H9 (cell line): ENCODE results near the gene GPR62. TPM values are rescaled to one million over a fixed set of nuclear protein-coding genes. Genes with fewer than 3 reads are reported as not detected.

Source experiments
- DNase-seq: peaks from one replicate; pipeline ENCODE4 v3.0.0-alpha.2; 2017
- H2AFZ ChIP-seq: one replicate; pipeline ENCODE4 v1.6.1; 2013; ENCODE audit warnings: mild to moderate bottlenecking, low read length, control low read depth, moderate library complexity
- H2AK5ac ChIP-seq: 2 replicates; pipeline ENCODE4 v1.6.1; 2013; ENCODE audit warnings: low read length, control low read depth, mixed read lengths; ENCODE audit not compliant: insufficient read length
- H2BK120ac ChIP-seq: one replicate; pipeline ENCODE4 v1.6.1; 2013; ENCODE audit warnings: low read depth, mild to moderate bottlenecking, low read length, control low read depth, inconsistent platforms; ENCODE audit not compliant: poor library complexity, severe bottlenecking
- H2BK12ac ChIP-seq: 2 replicates; pipeline ENCODE4 v1.6.1; 2013; ENCODE audit warnings: low read length, control low read depth, mixed read lengths, low read depth; ENCODE audit not compliant: insufficient read length
- H2BK15ac ChIP-seq: 2 replicates; pipeline ENCODE4 v1.6.1; 2013; ENCODE audit warnings: low read depth, low read length, control low read depth
- H2BK20ac ChIP-seq: one replicate; pipeline ENCODE4 v1.6.1; 2013; ENCODE audit warnings: low read depth, mild to moderate bottlenecking, low read length, control low read depth, inconsistent platforms; ENCODE audit not compliant: poor library complexity, severe bottlenecking
- H2BK5ac ChIP-seq: 2 replicates; pipeline ENCODE4 v1.6.1; 2013; ENCODE audit warnings: low read length, control low read depth, mixed read lengths; ENCODE audit not compliant: insufficient read length
- H3K14ac ChIP-seq: 2 replicates; pipeline ENCODE4 v1.6.1; 2013; ENCODE audit warnings: low read length, control low read depth; ENCODE audit not compliant: insufficient read depth
- H3K18ac ChIP-seq: 2 replicates; pipeline ENCODE4 v1.6.1; 2013; ENCODE audit warnings: low read depth, mild to moderate bottlenecking, mixed read lengths, low read length, control low read depth; ENCODE audit not compliant: insufficient read length
- H3K23ac ChIP-seq: 2 replicates; pipeline ENCODE4 v1.6.1; 2013; ENCODE audit warnings: low read length, control low read depth, mixed read lengths, low read depth; ENCODE audit not compliant: insufficient read length
- H3K23me2 ChIP-seq: 2 replicates; pipeline ENCODE4 v1.6.1; 2013; ENCODE audit warnings: low read depth, mild to moderate bottlenecking, mixed read lengths, low read length, control low read depth; ENCODE audit not compliant: insufficient read length, poor library complexity, severe bottlenecking
- H3K27ac ChIP-seq: 2 replicates; pipeline ENCODE4 v1.5.1; 2013; ENCODE audit warnings: low read length, control low read depth, mixed read lengths, low read depth; ENCODE audit not compliant: insufficient read length
- H3K27me3 ChIP-seq: 2 replicates; pipeline ENCODE4 v1.6.1; 2013; ENCODE audit warnings: low read length, control low read depth, inconsistent platforms; ENCODE audit not compliant: insufficient read depth
- H3K4ac ChIP-seq: 2 replicates; pipeline ENCODE4 v1.6.1; 2013; ENCODE audit warnings: low read depth, mild to moderate bottlenecking, control low read depth, inconsistent platforms, low read length, moderate library complexity
- H3K4me1 ChIP-seq: 2 replicates; pipeline ENCODE4 v1.6.1; 2013; ENCODE audit warnings: low read length, control low read depth, inconsistent platforms; ENCODE audit not compliant: insufficient read depth
- H3K4me2 ChIP-seq: 2 replicates; pipeline ENCODE4 v1.6.1; 2013; ENCODE audit warnings: low read length, control low read depth, mixed read lengths; ENCODE audit not compliant: insufficient read length, insufficient read depth
- H3K56ac ChIP-seq: 2 replicates; pipeline ENCODE4 v1.6.1; 2013; ENCODE audit warnings: low read depth, mild to moderate bottlenecking, mixed read lengths, low read length, control low read depth; ENCODE audit not compliant: insufficient read length
- H3K79me1 ChIP-seq: 2 replicates; pipeline ENCODE4 v1.6.1; 2013; ENCODE audit warnings: low read depth, mild to moderate bottlenecking, moderate library complexity, low read length, control low read depth, inconsistent platforms; ENCODE audit not compliant: insufficient read depth, poor library complexity, severe bottlenecking
- H3K79me2 ChIP-seq: 2 replicates; pipeline ENCODE4 v1.6.1; 2013; ENCODE audit warnings: low read length, control low read depth, inconsistent platforms; ENCODE audit not compliant: insufficient read depth
- H3K9ac ChIP-seq: 2 replicates; pipeline ENCODE4 v1.6.1; 2013; ENCODE audit warnings: low read length, control low read depth, mixed read lengths; ENCODE audit not compliant: insufficient read length; ENCODE audit errors: extremely low read depth
- H3K9me3 ChIP-seq: one replicate; pipeline ENCODE4 v1.6.1; 2013; ENCODE audit warnings: low read depth, low read length, inconsistent platforms; ENCODE audit not compliant: control insufficient read depth
- H3T11ph ChIP-seq: one replicate; pipeline ENCODE4 v1.6.1; 2013; ENCODE audit warnings: mild to moderate bottlenecking, low read length, control low read depth, inconsistent platforms
- H4K20me1 ChIP-seq: one replicate; pipeline ENCODE4 v1.6.1; 2013; ENCODE audit not compliant: control insufficient read depth, insufficient read length, insufficient read depth
- H4K5ac ChIP-seq: 2 replicates; pipeline ENCODE4 v1.6.1; 2013; ENCODE audit warnings: low read depth, mild to moderate bottlenecking, mixed read lengths, low read length, control low read depth; ENCODE audit not compliant: insufficient read length
- H4K8ac ChIP-seq: replicated peaks from 2 replicates; pipeline ENCODE4 v1.6.1; 2013; ENCODE audit warnings: low read length, control low read depth, mixed read lengths, low read depth; ENCODE audit not compliant: insufficient read length
- H4K91ac ChIP-seq: 2 replicates; pipeline ENCODE4 v1.6.1; 2013; ENCODE audit warnings: low read depth, mild to moderate bottlenecking, moderate library complexity, mixed read lengths, low read length, control low read depth; ENCODE audit not compliant: insufficient read length
- H3K27ac Mint-ChIP-seq, 3 experiments: 2 replicates in 2 of 3; 3 replicates in 1 of 3; pipeline ENCODE4 v1.8.0; 2020 to 2021; ENCODE audit warnings: mixed read lengths in 3 of 3, mild to moderate bottlenecking in 1 of 3, moderate library complexity in 1 of 3
- H3K27me3 Mint-ChIP-seq: 2 replicates; pipeline ENCODE4 v1.8.0; 2021; ENCODE audit warnings: low read depth, mild to moderate bottlenecking, moderate library complexity, mixed read lengths
- H3K36me3 Mint-ChIP-seq, 3 experiments: 2 replicates in 2 of 3; 3 replicates in 1 of 3; pipeline ENCODE4 v1.8.0; 2020 to 2021; ENCODE audit warnings: low read depth in 3 of 3, mixed read lengths in 3 of 3; ENCODE audit not compliant: insufficient read depth in 1 of 3
- H3K4me1 Mint-ChIP-seq, 2 experiments: 2 replicates each; pipeline ENCODE4 v1.8.0; 2020; ENCODE audit warnings: mixed read lengths in 2 of 2
- H3K4me3 Mint-ChIP-seq, 2 experiments: 2 replicates in 1 of 2; 3 replicates in 1 of 2; pipeline ENCODE4 v1.8.0; 2020 to 2021; ENCODE audit warnings: mild to moderate bottlenecking in 2 of 2, mixed read lengths in 2 of 2, moderate library complexity in 1 of 2
- H3K9me3 Mint-ChIP-seq, 2 experiments: 2 replicates in 1 of 2; 3 replicates in 1 of 2; pipeline ENCODE4 v1.8.0; 2020; ENCODE audit warnings: mild to moderate bottlenecking in 2 of 2, mixed read lengths in 2 of 2, moderate library complexity in 1 of 2
- WGBS: extraction: QIAGEN DNeasy Blood & Tissue Kit; methylation state at CpG from one replicate; pipeline ENCODE4 v1.1.7; 2013; ENCODE audit warnings: missing lambda C conversion rate, low lambda C conversion rate, mixed read lengths; ENCODE audit not compliant: insufficient read length; ENCODE audit errors: extremely low coverage; 5-methylcytosine and 5-hydroxymethylcytosine counted together
- total RNA-seq: library from RNA; stranded (reverse); gene quantifications from 2 replicates; pipeline ENCODE4 v1.2.1, GENCODE V29; 2021
- TF ChIP-seq, protein P1 (sequence below): fragments of 200-600 bp; sonication (generic); conservative IDR thresholded peaks from 3 replicates; pipeline ENCODE4 v1.8.0; 2021; ENCODE audit warnings: antibody characterized with exemption, mild to moderate bottlenecking

Gene GPR62
- total RNA-seq, 1 experiment from 2014 or later, result 0.13 TPM

- TF ChIP-seq, protein P1, sequence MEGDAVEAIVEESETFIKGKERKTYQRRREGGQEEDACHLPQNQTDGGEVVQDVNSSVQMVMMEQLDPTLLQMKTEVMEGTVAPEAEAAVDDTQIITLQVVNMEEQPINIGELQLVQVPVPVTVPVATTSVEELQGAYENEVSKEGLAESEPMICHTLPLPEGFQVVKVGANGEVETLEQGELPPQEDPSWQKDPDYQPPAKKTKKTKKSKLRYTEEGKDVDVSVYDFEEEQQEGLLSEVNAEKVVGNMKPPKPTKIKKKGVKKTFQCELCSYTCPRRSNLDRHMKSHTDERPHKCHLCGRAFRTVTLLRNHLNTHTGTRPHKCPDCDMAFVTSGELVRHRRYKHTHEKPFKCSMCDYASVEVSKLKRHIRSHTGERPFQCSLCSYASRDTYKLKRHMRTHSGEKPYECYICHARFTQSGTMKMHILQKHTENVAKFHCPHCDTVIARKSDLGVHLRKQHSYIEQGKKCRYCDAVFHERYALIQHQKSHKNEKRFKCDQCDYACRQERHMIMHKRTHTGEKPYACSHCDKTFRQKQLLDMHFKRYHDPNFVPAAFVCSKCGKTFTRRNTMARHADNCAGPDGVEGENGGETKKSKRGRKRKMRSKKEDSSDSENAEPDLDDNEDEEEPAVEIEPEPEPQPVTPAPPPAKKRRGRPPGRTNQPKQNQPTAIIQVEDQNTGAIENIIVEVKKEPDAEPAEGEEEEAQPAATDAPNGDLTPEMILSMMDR, result no peak
- no peaks in the 10 kb centered on the region for H3K9me3 Mint-ChIP-seq
- H3K27ac Mint-ChIP-seq, result no peak overlapping the region
- Histone ChIP-seq H3K9ac (no peak overlapping the region), H2BK5ac (no peak overlapping the region), H3K23me2 (no peaks in the 10 kb centered on the region), H3T11ph (no peak overlapping the region), H4K91ac (no peak overlapping the region), H2BK12ac (no peak overlapping the region), H3K4me2 (no peak overlapping the region), H3K9me3 (no peaks in the 10 kb centered on the region), H2BK20ac (no peak overlapping the region), H3K4ac (no peak overlapping the region), H3K56ac (no peak overlapping the region), H3K27ac (no peak overlapping the region), H4K20me1 (peaks cover 6% of the 10 kb centered on the region), H3K27me3 (peaks cover 7% of the 10 kb centered on the region; the same call in 1 of the 2 replicates), H4K8ac (no peak overlapping the region), H2AFZ (no peak overlapping the region), H2BK15ac (no peak overlapping the region), H3K18ac (no peak overlapping the region), H3K79me1 (no peaks in the 10 kb centered on the region), H3K79me2 (no peaks in the 10 kb centered on the region), H4K5ac (no peak overlapping the region), H3K23ac (no peak overlapping the region), H2AK5ac (no peak overlapping the region), H3K4me1 (no peaks in the 10 kb centered on the region), H2BK120ac (no peak overlapping the region), H3K14ac (no peak overlapping the region)
- no peak overlapping the region; a peak in 1 of 5 replicates for H3K4me3 Mint-ChIP-seq
- H3K36me3 Mint-ChIP-seq, result no peaks in the 10 kb centered on the region
- no peaks in the 10 kb centered on the region; a peak in 1 of 4 replicates for H3K4me1 Mint-ChIP-seq
- WGBS, result no CpG with 5 or more reads among the region's 5 CpGs
- peaks cover 96% of the 10 kb centered on the region for H3K27me3 Mint-ChIP-seq
- no peak for DNase-seq
Measured at GRCh38 chr3:51949121-51949520, 6.1 kb upstream of the GPR62 start.
